ES-I3 (cell line): ENCODE measurements around the gene HIP1.
"Not testable (repeated sequence)": the region's sequence is repeated elsewhere in the genome, so short reads cannot be mapped to it uniquely, and the experiment has no call there.

Experiments
- H3K36me3 ChIP-seq: 2 replicates; pipeline ENCODE4 v1.6.1; 2013; ENCODE audit warnings: mild to moderate bottlenecking, low read length, control low read depth, moderate library complexity; ENCODE audit not compliant: insufficient read depth
- H3K4me1 ChIP-seq: 2 replicates; pipeline ENCODE4 v1.6.1; 2013; ENCODE audit warnings: mild to moderate bottlenecking, control low read depth, low read length; ENCODE audit not compliant: insufficient read depth
- H3K9ac ChIP-seq: 2 replicates; pipeline ENCODE4 v1.6.1; 2013; ENCODE audit warnings: low read depth, mild to moderate bottlenecking, low read length, moderate library complexity
- H3K9me3 ChIP-seq: 2 replicates; pipeline ENCODE4 v1.6.1; 2013; ENCODE audit warnings: mild to moderate bottlenecking, low read length, moderate library complexity; ENCODE audit not compliant: control insufficient read depth, insufficient read depth

HIP1 gene

DNA sequence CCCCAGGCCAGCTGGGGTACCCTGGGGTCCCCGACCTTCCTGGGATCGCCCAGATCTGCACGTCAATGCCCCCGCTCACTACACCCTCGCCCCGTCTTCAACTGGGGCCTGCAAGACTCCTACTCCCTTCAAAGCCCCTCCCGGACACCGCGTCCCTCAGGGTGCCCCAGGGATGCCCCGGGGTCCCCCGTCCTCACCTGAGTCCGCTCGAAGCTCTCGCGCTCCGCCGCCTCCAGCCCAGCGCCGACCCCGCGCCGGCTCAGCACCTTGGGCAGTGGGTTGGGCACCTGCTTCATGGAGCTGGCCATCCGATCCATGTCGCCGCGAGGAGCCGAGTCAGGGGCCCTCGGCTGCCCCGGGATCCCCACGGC lies at the start of gene HIP1:
TSS of gene HIP1 (minus strand) at position 338 of the 371 bp plus-strand sequence. CDS start at position 317, 21 bp downstream.
- Histone ChIP-seq H3K9ac (peak within 1 kb of the TSS; percentile 86), H3K4me1 (peaks cover 7% of the 10 kb centered on the region), H3K36me3 (no peaks in the 10 kb centered on the region), H3K9me3 (no peaks in the 10 kb centered on the region)

DNA sequence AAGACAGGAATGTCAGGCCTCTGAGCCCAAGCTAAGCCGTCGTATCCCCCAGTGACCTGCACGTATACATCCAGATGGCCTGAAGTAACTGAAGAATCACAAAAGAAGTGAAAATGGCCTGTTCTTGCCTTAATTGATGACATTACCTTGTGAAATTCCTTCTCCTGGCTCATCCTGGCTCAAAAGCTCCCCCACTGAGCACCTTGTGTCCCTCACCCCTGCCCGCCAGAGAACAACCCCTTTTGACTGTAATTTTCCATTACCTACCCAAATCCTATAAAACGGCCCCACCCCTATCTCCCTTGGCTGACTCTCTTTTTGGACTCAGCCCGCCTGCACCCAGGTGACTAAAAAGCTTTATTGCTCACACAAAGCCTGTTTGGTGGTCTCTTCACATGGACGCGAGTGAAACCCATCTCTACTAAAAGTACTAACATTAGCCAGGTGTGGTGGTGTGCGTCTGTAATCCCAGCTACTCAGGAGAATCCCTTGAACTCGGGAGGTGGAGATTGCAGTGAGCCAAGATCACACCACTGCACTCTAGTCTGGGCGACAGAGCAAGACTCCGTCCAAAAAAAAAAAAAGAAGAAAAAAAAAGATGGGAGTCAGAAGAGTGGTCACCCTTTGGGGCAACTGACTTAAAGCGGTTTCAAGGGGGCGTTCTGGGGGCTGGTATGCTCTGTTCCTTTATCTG lies 49.6 kb upstream of the HIP1 start:
- Histone ChIP-seq H3K4me1 (peaks cover 11% of the 10 kb centered on the region; the same call in 1 of the 2 replicates), H3K9ac (peak overlapping the region; percentile 45)
- not testable (repeated sequence) for H3K9me3 ChIP-seq, H3K36me3 ChIP-seq

DNA sequence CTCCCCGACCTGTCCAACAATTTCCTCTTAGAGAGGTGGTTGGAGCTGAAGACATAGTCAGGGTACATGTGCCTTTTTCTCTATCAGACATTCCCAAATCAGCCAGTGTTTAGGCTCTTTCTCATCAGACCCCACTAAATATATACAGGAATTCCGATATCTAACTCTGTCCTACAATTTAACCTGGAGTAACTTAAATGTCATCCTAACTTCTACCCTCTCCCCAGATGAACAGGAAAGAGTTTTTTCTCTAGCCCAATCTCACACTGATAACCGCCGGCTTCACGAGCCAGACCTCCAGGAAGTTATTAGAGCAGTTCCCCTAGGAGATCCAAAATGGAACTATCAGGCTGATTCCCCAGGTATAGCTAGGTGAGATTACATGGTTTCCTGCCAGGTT lies 44.3 kb upstream of the HIP1 start:
- H3K9ac ChIP-seq, H3K4me1 ChIP-seq, H3K36me3 ChIP-seq, H3K9me3 ChIP-seq: not testable (repeated sequence)

DNA sequence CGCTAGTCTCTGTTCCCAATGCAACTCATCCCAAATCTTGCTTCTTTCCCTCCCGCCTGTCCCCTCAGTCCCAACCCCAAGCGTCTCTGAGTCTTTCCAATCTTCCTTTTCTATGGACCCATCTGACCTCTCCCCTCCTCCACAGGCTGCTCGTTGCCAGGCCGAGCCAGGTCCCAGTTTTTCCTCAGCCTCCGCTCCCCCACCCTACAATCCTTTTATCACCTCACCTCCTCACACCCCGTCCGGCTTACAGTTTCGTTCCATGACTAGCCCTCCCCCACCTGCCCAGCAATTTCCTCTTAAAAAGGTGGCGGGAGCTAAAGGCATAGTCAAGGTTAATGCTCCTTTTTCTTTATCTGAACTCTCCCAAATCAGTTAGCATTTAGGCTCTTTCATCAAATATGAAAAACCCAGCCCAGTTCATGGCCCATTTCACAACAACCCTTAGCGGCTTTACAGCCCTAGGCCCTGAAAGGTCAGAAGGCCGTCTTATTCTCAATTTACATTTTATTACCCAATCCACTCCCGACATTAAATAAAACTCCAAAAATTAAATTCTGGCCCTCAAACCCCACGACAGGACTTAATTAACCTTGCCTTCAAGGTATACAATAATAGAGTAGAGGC lies 42.0 kb upstream of the HIP1 start:
- peak overlapping the region; percentile 22; the same call in 1 of the 2 replicates for H3K9ac ChIP-seq
- H3K4me1 ChIP-seq, H3K36me3 ChIP-seq, H3K9me3 ChIP-seq: not testable (repeated sequence)

DNA sequence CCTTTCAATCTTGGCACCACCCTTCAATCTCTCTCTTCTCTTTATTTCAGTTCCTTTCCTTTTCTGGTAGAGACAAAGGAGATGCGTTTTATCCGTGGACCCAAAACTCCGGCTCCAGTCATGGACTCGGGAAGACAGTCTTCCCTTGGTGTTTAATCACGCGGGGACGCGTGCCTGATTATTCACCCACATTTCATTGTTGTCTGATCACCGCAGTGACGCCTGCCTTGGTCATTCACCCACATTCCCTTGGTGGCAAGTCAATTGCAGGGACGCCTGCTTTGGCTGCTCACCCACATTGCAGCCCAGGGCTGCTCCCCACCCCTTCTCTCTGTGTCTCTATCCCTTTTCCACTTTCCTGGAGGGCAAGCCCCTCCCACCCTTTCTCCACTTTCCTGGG lies 40.8 kb upstream of the HIP1 start:
- H3K9me3 ChIP-seq, H3K4me1 ChIP-seq, H3K36me3 ChIP-seq: not testable (repeated sequence)
- H3K9ac ChIP-seq: peak overlapping the region; percentile 29

DNA sequence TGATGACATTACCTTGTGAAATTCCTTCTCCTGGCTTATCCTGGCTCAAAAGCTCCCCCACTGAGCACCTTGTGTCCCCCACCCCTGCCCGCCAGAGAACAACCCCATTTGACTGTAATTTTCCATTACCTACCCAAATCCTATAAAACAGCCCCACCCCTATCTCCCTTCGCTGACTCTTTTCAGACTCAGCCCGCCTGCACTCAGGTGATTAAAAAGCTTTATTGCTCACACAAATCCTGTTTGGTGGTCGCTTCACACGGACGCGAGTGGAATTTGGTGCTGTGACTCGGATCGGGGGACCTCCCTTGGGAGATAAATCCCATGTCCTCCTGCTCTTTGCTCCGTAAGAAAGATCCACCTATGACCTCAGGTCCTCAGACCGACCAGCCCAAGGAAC lies 40.3 kb upstream of the HIP1 start:
- not testable (repeated sequence) for H3K36me3 ChIP-seq, H3K9me3 ChIP-seq, H3K4me1 ChIP-seq
- peak overlapping the region; percentile 29 for H3K9ac ChIP-seq

DNA sequence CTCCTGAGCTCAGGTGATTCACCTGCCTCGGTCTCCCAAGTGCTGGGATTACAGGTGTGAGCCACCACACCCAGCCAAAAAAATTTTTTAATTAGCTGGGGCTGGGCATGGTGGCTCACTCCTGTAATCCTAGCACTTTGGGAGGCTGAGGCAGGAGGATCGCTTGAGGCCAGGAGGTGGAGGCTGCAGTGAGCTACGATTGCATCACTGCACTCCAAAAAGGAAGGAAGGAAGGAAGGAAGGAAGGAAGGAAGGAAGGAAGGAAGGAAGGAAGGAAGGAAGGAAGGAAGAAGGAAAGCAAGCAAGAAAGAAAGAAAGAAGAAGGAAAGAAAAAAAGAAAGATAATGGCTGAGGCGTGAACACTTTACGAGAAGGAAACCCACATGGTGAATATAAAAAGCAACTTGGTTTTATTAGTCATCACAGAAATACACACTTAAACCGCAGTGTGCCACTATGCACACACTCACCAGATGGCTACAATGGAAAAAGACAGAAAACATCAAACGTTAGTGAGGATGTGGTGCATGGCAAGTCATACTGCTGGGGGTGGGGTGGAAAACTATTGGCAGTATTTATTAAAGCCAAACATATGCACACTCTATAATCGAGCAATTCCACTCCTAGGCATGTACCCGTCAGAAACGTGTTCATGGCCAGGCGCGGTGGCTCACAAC lies 37.7 kb upstream of the HIP1 start:
- Histone ChIP-seq H3K9ac (no peak overlapping the region), H3K4me1 (no peaks in the 10 kb centered on the region), H3K9me3 (0 out of 2 replicates have a peak, but pooled peaks cover 4% of the 10 kb centered on the region), H3K36me3 (no peaks in the 10 kb centered on the region)

DNA sequence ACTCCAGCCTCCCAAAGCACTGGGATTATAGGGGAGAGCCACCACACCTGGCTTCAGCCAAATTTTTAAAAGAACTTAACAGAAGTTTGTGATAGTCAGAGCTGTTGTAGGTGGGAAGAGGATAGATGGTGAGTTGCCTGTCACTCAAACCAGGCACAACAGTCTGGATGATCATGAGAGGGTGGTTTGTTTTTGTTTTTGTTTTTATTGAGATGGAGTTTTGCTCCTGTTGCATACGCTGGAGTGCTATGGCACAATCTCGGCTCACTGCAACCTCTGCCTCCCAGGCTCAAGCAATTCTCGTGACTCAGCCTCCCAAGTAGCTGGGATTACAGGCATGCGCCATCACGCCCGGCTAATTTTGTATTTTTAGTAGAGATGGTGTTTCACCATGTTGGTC lies 35.2 kb upstream of the HIP1 start:
- H3K36me3 ChIP-seq, H3K9ac ChIP-seq, H3K9me3 ChIP-seq, H3K4me1 ChIP-seq: not testable (repeated sequence)

DNA sequence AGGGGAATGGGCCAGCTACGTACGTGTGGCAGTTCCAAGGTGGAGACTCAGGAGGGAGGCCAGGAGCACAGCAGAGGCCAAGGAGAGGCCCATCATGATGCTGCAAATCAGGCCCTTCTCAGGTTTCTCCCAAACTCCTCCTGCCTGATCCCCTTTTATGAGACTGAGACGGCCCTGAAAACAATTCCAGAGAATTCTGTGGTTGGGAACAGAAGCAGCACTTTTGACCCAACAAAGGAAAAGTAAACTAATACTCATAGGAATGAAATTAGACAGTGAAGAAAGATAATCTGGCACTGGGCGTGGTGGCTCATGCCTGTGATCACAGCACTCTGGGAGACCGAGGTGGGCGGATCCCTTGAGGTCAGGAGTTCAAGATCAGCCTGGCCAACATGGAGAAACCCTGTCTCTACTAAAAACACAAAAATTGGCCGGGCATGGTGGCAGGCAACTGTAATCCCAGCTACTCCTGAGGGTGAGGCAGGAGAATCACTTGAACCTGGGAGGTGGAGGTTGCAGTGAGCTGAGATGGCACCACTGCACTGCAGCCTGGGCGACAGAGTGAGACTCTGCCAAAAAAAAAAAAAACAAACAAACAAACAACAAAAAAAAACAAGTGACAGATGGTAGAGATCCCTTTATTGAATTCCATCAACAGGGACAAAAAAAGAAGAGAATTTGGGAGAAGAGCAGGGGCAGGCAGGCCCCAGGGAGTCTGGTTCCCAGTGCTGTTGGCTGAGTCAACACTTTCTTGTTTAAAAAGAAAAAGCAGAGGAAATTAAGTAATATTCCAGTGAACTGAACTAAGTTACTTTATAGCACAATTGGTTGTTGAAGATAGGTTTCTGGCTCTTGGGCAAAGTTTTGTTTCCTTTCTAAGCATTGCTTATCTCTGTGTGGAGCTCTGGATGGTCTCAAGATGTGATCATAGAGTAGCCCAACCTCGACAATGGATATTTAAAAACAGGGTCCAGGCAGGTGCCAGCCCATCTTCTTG lies 33.6 kb upstream of the HIP1 start, which contains the start of gene CCL26:
TSS of gene CCL26 (minus strand) at position 131 of the 997 bp plus-strand sequence. CDS start at position 96, 35 bp downstream.
- Histone ChIP-seq H3K9me3 (no peaks in the 10 kb centered on the region), H3K36me3 (no peaks in the 10 kb centered on the region), H3K9ac (no peak within 1 kb of the TSS)

DNA sequence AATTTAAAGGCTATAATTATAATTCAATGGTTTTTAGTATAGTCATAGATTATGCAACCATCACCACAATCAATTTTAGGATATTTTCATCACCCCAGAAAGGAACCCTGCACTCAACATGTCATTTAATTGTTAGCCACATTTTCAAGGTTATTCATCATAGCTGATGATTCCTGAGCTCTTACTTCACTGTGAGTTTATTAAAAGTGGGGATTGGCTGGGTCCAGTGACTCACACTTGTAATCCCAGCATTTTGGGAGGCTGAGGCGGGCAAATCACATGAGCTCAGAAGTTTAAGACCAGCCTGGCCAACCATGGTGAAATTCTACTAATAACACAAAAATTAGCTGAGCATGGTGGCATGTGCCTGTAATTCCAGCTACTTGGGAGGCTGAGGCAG lies 32.5 kb upstream of the HIP1 start:
- Histone ChIP-seq H3K9ac (no peak overlapping the region), H3K9me3 (no peaks in the 10 kb centered on the region), H3K4me1 (no peaks in the 10 kb centered on the region), H3K36me3 (no peaks in the 10 kb centered on the region)

More for the DNA sequence above, 33.6 kb upstream of the HIP1 start, which contains the start of gene CCL26:
- H3K4me1 ChIP-seq: no peaks in the 10 kb centered on the region

DNA sequence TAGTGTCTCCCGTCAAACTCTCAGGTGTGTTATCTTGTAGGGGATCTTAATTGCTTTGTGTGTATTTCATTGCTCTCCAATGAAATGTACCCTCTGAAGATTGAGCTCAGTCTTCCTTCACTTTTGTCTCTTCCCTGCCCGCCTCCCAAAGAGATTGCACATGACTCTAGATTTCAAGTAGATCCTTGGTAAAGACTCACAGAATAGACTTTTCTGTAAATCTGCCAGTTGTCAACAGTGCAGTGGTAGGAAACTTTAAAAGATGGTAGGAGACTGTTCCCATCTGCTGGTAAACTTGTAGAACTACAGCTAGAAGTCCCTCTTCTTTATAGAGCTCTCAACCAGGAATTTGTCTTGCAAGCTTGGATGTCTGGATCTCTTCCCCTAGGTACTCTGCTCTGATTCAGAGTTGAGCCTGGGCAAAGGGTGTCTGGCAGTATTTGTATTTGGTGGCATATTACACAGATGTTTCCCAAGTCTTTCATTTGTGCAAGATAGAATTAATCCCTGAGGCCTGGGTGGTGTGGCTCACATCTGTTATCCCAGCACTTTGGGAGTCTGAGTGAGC lies 23.7 kb upstream of the HIP1 start:
- Histone ChIP-seq H3K36me3 (no peaks in the 10 kb centered on the region), H3K9me3 (peaks cover 4% of the 10 kb centered on the region; the same call in 1 of the 2 replicates), H3K4me1 (no peaks in the 10 kb centered on the region), H3K9ac (no peak overlapping the region)

DNA sequence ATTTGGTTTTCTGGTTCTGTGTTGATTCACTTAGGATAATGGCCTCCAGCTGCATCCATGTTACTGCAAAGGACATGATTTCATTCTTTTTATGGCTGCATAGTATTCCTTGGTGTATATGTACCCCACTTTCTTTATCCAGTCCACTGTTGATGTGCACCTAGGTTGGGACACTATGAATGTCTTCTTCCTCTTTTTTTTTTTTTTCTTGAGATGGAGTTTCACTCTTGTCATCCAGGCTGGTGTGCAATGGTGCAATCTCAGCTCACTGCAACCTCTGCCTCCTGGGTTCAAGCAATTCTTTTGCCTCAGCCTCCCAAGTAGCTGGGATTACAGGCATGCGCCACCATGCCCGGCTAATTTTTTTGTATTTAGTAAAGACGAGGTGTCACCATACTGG lies 23.1 kb upstream of the HIP1 start:
- not testable (repeated sequence) for H3K9me3 ChIP-seq, H3K36me3 ChIP-seq, H3K4me1 ChIP-seq, H3K9ac ChIP-seq

DNA sequence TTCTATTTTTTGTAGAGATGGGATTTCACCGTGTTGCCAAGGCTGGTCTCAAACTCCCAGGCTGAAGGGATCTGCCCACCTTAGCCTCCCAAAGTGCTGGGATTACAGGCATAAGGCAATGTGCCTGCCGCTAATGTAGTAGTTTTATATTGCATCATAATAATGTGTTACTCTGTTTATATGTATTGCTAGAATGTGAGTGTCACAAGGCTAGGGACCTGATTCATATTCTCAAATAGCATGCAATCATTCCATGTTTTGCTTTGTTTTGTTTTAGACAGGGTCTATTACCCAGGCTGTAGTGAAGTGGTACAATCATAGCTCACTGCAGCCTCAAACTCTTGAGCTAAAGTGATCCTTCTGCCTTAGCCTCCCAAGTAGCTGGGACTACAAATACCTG lies 19.8 kb upstream of the HIP1 start:
- Histone ChIP-seq H3K9ac (no peak overlapping the region), H3K9me3 (peaks cover 4% of the 10 kb centered on the region; the same call in 1 of the 2 replicates), H3K36me3 (no peaks in the 10 kb centered on the region), H3K4me1 (no peaks in the 10 kb centered on the region; the same call in 1 of the 2 replicates)

DNA sequence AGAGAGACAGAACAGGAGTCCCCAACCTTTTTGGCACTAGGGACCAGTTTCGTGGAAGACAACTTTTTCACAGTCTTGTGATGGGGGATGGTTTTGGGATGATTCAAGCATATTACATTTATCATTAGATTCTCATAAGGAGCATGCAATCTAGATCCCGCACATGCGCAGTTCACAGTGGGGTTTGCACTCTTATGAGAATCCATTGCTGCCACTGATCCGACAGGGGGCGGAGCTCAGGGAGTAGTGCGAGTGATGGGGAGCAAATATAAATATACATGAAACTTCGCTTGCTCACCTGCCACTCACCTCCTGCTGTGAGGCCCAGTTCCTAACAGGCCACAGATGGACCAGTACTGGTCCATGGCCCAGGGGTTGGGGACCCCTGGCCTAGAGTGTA lies 19.1 kb upstream of the HIP1 start:
- Histone ChIP-seq H3K9me3 (peaks cover 4% of the 10 kb centered on the region; the same call in 1 of the 2 replicates), H3K9ac (no peak overlapping the region), H3K36me3 (no peaks in the 10 kb centered on the region), H3K4me1 (no peaks in the 10 kb centered on the region; the same call in 1 of the 2 replicates)
